Trophoblast cell (in vitro differentiated cells and primary cell): ENCODE measurements around the gene SERPINH1.

Source experiments
- DNase-seq, 2 donors: peaks; one replicate each; pipeline ENCODE4 v3.0.0-alpha.2; 2016
- H2AFZ ChIP-seq: 2 replicates; pipeline ENCODE4 v1.6.1; 2013; ENCODE audit warnings: low read length, moderate library complexity, mild to moderate bottlenecking; ENCODE audit not compliant: insufficient read depth, poor library complexity
- H2AK5ac ChIP-seq: 2 replicates; pipeline ENCODE4 v1.6.1; 2013; ENCODE audit warnings: mild to moderate bottlenecking, low read length
- H2BK120ac ChIP-seq: 2 replicates; pipeline ENCODE4 v1.6.1; 2013; ENCODE audit warnings: low read length, mild to moderate bottlenecking, moderate library complexity; ENCODE audit not compliant: insufficient read depth, poor library complexity
- H2BK12ac ChIP-seq: 2 replicates; pipeline ENCODE4 v1.6.1; 2013; ENCODE audit warnings: mild to moderate bottlenecking, low read length, moderate library complexity
- H2BK5ac ChIP-seq: 2 replicates; pipeline ENCODE4 v1.6.1; 2013; ENCODE audit warnings: low read length, low read depth, moderate library complexity, mild to moderate bottlenecking; ENCODE audit not compliant: poor library complexity
- H3K14ac ChIP-seq: 2 replicates; pipeline ENCODE4 v1.6.1; 2013; ENCODE audit warnings: mild to moderate bottlenecking, low read length
- H3K18ac ChIP-seq: 2 replicates; pipeline ENCODE4 v1.6.1; 2013; ENCODE audit warnings: mild to moderate bottlenecking, low read length
- H3K23ac ChIP-seq: 2 replicates; pipeline ENCODE4 v1.6.1; 2013; ENCODE audit warnings: low read length
- H3K27ac ChIP-seq: 2 replicates; pipeline ENCODE4 v1.5.1; 2013; ENCODE audit warnings: low read depth, mild to moderate bottlenecking, inconsistent platforms, low read length, moderate library complexity
- H3K27me3 ChIP-seq: 2 replicates; pipeline ENCODE4 v1.6.1; 2013; ENCODE audit warnings: inconsistent platforms, mild to moderate bottlenecking, low read length, moderate library complexity; ENCODE audit not compliant: insufficient read depth
- H3K36me3 ChIP-seq, 2 experiments: 1 replicate in 1 of 2; 2 replicates in 1 of 2; pipeline ENCODE4 v1.6.1; 2013; ENCODE audit warnings: low read length in 2 of 2, mild to moderate bottlenecking in 2 of 2, moderate library complexity in 1 of 2; ENCODE audit not compliant: insufficient read depth in 2 of 2, control insufficient read depth in 1 of 2
- H3K4ac ChIP-seq: 2 replicates; pipeline ENCODE4 v1.6.1; 2013; ENCODE audit warnings: low read depth, mild to moderate bottlenecking, low read length, moderate library complexity
- H3K4me1 ChIP-seq, 2 experiments: 1 replicate in 1 of 2; 2 replicates in 1 of 2; pipeline ENCODE4 v1.6.1; 2013; ENCODE audit warnings: low read length in 2 of 2, mild to moderate bottlenecking in 2 of 2, moderate library complexity in 1 of 2; ENCODE audit not compliant: insufficient read depth in 2 of 2, control insufficient read depth in 1 of 2
- H3K4me2 ChIP-seq: 2 replicates; pipeline ENCODE4 v1.6.1; 2013; ENCODE audit warnings: inconsistent platforms, mild to moderate bottlenecking, low read length, moderate library complexity
- H3K4me3 ChIP-seq: 2 replicates; pipeline ENCODE4 v1.5.1; 2013; ENCODE audit warnings: mild to moderate bottlenecking, low read depth, low read length, inconsistent platforms
- H3K79me1 ChIP-seq: one replicate; pipeline ENCODE4 v1.6.1; 2013; ENCODE audit warnings: low read length
- H3K79me2 ChIP-seq: 2 replicates; pipeline ENCODE4 v1.6.1; 2013; ENCODE audit warnings: low read length, mild to moderate bottlenecking; ENCODE audit not compliant: control insufficient read depth, insufficient read depth, poor library complexity
- H3K9ac ChIP-seq: 2 replicates; pipeline ENCODE4 v1.6.1; 2013; ENCODE audit warnings: mild to moderate bottlenecking, low read length
- H3K9me3 ChIP-seq: 2 replicates; pipeline ENCODE4 v1.6.1; 2013; ENCODE audit warnings: low read depth, mild to moderate bottlenecking, control low read depth, inconsistent platforms, low read length; ENCODE audit not compliant: insufficient read depth
- H4K12ac ChIP-seq: 2 replicates; pipeline ENCODE4 v1.6.1; 2013; ENCODE audit warnings: low read depth, mild to moderate bottlenecking, low read length, moderate library complexity
- H4K8ac ChIP-seq: 2 replicates; pipeline ENCODE4 v1.6.1; 2013; ENCODE audit warnings: low read depth, mild to moderate bottlenecking, low read length, moderate library complexity
- H4K91ac ChIP-seq: one replicate; pipeline ENCODE4 v1.6.1; 2013; ENCODE audit warnings: low read depth, mild to moderate bottlenecking, low read length, moderate library complexity
- WGBS: extraction: QIAGEN DNeasy Blood & Tissue Kit; methylation state at CpG from one replicate; pipeline ENCODE4 v1.1.7; 2013; ENCODE audit warnings: missing lambda C conversion rate; ENCODE audit not compliant: insufficient read length, insufficient coverage; ENCODE audit errors: extremely low coverage; 5-methylcytosine and 5-hydroxymethylcytosine counted together

Gene SERPINH1

DNA sequence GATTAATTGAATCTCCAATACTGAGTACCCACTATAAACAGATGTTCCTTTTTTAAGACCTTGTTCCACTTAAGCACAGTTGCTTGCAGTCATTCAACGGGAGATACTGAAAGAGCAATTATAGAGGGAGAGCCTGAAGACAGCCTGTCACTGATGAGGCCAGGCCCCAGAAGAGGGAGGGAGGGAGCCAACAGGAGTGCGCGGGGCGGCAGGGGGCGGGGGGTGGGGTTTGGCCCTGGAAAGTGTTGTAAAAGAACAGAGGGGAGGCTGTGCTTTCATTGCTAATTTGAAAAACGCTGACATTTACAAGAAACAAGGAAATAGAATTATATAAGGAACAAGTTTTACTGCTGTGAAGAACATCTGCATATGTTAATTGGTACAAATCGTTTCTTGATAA lies 53.7 kb downstream of the SERPINH1 start:
- no peaks in the 10 kb centered on the region for H3K79me1 ChIP-seq
- H2BK12ac ChIP-seq, result no peak overlapping the region
- H3K9ac ChIP-seq, result no peak overlapping the region
- H3K4ac ChIP-seq, result no peak overlapping the region
- no peak for DNase-seq
- WGBS, result no CpG with 5 or more reads among the region's 7 CpGs
- H2AK5ac ChIP-seq, result no peak overlapping the region
- H3K18ac ChIP-seq, result no peak overlapping the region
- no peak overlapping the region for H4K91ac ChIP-seq
- peaks cover 3% of the 10 kb centered on the region for H3K9me3 ChIP-seq
- H2BK5ac ChIP-seq, result no peak overlapping the region
- H3K36me3 ChIP-seq, result no peaks in the 10 kb centered on the region
- H3K27ac ChIP-seq, result no peak overlapping the region
- H3K4me2 ChIP-seq, result no peak overlapping the region
- no peak overlapping the region for H3K4me3 ChIP-seq
- no peak overlapping the region for H2AFZ ChIP-seq
- H3K79me2 ChIP-seq, result no peaks in the 10 kb centered on the region
- H3K14ac ChIP-seq, result no peak overlapping the region
- H3K23ac ChIP-seq, result no peak overlapping the region
- no peak overlapping the region for H4K12ac ChIP-seq
- no peak overlapping the region for H4K8ac ChIP-seq
- H3K4me1 ChIP-seq, result no peaks in the 10 kb centered on the region
- no peak overlapping the region for H2BK120ac ChIP-seq
- H3K27me3 ChIP-seq, result no peaks in the 10 kb centered on the region

GRCh38 chr11:75616281-75616680 lies 54.2 kb downstream of the SERPINH1 start:
- Histone ChIP-seq H4K12ac (no peak overlapping the region), H4K91ac (no peak overlapping the region), H3K79me2 (no peaks in the 10 kb centered on the region), H4K8ac (no peak overlapping the region), H3K18ac (no peak overlapping the region), H2AFZ (no peak overlapping the region), H2BK5ac (no peak overlapping the region), H3K23ac (no peak overlapping the region), H3K9me3 (peaks cover 3% of the 10 kb centered on the region), H3K36me3 (no peaks in the 10 kb centered on the region), H3K79me1 (no peaks in the 10 kb centered on the region), H3K27me3 (no peaks in the 10 kb centered on the region), H3K4ac (no peak overlapping the region), H3K27ac (no peak overlapping the region), H2BK120ac (no peak overlapping the region), H3K4me3 (no peak overlapping the region), H3K9ac (no peak overlapping the region), H3K4me1 (no peaks in the 10 kb centered on the region), H3K14ac (no peak overlapping the region), H2BK12ac (no peak overlapping the region), H2AK5ac (no peak overlapping the region), H3K4me2 (no peak overlapping the region)
- no CpG with 5 or more reads among the region's 5 CpGs for WGBS
- DNase-seq, result no peak
